Measurements from ENCODE around the gene MOB3C.

Gene MOB3C

DNA sequence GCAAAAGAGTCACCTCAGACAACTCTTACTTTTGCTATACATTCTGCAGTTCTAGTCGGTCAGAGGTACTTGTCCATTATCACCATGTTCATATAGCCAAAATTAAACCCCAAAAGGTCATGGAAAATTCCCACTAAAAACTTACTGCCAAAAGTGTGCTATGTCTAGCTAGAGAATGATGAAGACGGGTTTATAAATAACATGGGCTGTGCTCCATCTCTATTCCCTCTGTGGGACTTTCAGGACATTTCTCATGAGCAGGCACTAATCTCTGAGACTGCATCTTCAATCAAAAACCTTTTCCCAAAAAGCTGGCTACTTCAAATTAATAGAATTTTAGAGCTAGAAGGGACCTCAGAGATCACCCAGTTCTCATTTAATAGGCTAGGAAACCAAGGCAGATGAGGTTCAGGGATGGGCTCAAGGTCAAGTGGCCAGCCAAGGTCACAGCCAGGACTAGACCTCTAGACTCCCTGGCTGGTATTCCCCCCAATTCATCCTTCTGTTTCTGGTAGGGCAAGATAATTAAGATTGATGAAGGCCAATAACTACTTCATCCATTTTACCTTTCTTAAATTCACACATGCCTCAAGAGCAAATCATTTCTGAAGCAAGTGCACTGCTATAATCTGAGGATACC lies 21.0 kb upstream of the MOB3C start:
- H3K27ac ChIP-seq, result peak overlapping the region; percentile 78 to 85
- no peak for DNase-seq (ENCODE audit: low spot score)
- TF ChIP-seq, protein P1, sequence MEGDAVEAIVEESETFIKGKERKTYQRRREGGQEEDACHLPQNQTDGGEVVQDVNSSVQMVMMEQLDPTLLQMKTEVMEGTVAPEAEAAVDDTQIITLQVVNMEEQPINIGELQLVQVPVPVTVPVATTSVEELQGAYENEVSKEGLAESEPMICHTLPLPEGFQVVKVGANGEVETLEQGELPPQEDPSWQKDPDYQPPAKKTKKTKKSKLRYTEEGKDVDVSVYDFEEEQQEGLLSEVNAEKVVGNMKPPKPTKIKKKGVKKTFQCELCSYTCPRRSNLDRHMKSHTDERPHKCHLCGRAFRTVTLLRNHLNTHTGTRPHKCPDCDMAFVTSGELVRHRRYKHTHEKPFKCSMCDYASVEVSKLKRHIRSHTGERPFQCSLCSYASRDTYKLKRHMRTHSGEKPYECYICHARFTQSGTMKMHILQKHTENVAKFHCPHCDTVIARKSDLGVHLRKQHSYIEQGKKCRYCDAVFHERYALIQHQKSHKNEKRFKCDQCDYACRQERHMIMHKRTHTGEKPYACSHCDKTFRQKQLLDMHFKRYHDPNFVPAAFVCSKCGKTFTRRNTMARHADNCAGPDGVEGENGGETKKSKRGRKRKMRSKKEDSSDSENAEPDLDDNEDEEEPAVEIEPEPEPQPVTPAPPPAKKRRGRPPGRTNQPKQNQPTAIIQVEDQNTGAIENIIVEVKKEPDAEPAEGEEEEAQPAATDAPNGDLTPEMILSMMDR (IDR thresholded peaks at IDR 0.05), result no peak
- no peak overlapping the region for H3K4me3 ChIP-seq

DNA sequence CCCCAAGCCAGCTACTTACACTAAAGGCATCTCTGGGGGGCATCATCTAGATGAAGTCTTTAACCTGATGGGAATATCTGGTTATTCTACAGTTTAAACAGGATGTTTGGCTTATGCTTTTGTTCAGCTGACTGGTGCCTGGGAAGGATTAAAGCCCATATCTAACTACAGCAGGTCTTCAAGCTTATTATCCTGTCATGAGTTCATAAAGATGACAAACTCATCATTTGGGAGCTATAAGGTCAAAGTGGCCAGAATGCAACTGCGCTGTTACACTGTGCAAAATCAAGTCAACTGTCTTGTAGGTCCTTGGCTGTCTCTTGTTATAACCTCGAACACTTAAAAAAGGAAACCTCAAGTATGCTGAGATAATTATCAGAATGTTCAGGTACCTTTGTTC lies 18.6 kb upstream of the MOB3C start:
- TF ChIP-seq, protein P1 (IDR thresholded peaks at IDR 0.05), result no peak
- DNase-seq (ENCODE audit: low spot score), result no peak
- Histone ChIP-seq H3K27ac (no peak overlapping the region), H3K4me3 (no peak overlapping the region)

GRCh38 chr1:46630719-46631118 lies 14.1 kb upstream of the MOB3C start:
- no peak for DNase-seq (ENCODE audit: low spot score)
- no peak overlapping the region for H3K4me3 ChIP-seq

GRCh38 chr1:46623743-46624644 lies 7.4 kb upstream of the MOB3C start:
- TF ChIP-seq, protein P1 (IDR thresholded peaks at IDR 0.05), result no peak
- Histone ChIP-seq H3K27ac (no peak overlapping the region), H3K4me3 (no peak overlapping the region)
- no peak for DNase-seq (ENCODE audit: low spot score)

More at GRCh38 chr1:46630719-46631118, 14.1 kb upstream of the MOB3C start:
- H3K27ac ChIP-seq, result no peak overlapping the region
- TF ChIP-seq, protein P1 (IDR thresholded peaks at IDR 0.05), result no peak

GRCh38 chr1:46622344-46622743 lies 5.7 kb upstream of the MOB3C start:
- Histone ChIP-seq H3K4me3 (no peak overlapping the region), H3K27ac (peak overlapping the region in 1 of 2 donors; percentile 7)
- TF ChIP-seq, protein P1 (IDR thresholded peaks at IDR 0.05), result no peak
- DNase-seq (ENCODE audit: low spot score), result no peak

- H3K27ac ChIP-seq, result peak overlapping the region in 1 of 2 donors; percentile 7
- H3K4me3 ChIP-seq, result no peak overlapping the region
- TF ChIP-seq, protein P1 (IDR thresholded peaks at IDR 0.05), result no peak
- DNase-seq (ENCODE audit: low spot score), result no peak
Observed at GRCh38 chr1:46621930-46622329, 5.3 kb upstream of the MOB3C start.
